GM21717 (cell line): Measurements from ENCODE around the gene LSG1.

Experiments used
- ATAC-seq: cut with Tn5 transposase; IDR thresholded peaks from one replicate; pipeline ENCODE4 v1.9.1; 2021; ENCODE audit warnings: mild to moderate bottlenecking, moderate library complexity; ENCODE audit not compliant: unreplicated experiment

LSG1 gene

DNA sequence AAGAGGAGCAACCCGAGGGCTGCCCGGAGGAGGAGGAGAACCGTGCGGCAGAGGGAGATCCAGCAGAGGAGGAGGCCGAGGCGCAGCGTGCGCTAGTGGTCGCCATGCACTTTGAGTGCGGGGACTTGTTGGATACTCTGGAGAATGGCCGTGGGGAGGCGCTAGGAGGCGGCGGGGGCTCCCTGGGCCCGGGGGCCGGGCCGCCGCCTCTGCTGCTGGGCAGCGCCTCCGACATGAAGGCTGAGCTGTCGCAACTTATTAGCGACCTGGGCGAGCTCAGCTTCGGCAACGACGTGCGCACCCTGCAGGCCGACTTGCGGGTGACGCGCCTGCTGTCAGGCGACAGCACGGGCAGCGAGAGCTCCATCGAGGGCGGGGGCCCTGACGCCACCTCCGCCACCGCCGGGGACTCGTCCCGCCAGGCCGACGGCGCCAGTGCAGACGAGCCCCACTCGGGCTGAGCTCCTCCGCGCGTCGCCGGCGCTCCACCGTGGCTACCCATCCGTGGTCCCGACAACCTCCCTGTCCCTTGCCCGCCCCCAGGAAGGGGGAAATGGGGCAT, 15.7 kb upstream of the LSG1 start:
- no peak for ATAC-seq

DNA sequence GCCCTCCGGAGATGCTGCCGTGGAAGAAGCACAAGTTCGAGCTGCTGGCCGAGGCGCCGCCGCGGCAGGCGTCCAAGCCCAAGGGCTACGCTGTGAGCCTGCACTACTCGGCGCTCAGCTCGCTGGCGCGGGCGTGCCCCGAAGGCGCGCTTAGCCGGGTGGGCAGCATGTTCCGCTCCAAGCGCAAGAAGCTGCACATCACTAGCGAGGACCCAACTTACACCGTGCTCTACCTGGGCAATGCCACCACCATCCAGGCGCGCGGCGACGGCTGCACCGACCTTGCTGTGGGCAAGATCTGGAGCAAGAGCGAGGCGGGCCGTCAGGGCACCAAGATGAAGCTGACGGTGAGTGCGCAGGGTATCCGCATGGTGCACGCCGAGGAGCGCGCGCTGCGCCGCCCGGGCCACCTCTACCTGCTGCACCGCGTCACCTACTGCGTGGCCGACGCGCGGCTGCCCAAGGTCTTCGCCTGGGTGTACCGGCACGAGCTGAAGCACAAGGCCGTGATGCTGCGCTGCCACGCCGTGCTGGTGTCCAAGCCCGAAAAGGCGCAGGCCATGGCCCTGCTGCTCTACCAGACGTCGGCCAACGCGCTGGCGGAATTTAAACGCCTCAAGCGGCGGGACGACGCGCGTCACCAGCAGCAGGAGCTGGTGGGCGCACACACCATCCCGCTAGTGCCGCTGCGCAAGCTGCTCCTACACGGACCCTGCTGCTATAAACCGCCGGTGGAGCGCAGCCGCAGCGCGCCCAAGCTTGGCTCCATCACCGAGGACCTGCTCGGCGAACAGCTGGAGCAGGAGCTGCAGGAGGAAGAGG, 15.0 kb upstream of the LSG1 start:
- ATAC-seq = no peak

DNA sequence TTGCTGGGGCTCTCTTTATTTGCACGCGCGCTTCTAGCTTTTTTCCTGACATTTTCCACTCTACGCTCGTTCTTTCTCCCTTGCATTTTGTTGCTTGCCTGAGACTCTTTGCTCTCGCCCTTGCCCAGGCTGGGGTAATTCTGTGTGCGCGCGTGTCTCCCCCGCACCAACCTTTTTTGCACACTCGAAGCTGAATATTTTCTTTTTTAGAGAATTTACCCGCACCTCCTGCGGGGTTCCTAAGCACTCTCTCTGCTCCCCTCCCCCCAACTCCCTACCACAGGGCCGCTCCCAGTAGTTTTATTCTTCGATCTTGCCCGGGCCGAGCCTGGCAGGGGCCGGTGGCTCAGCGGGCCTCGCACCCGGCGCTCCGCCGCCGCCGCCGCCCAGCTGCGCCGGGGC, 14.4 kb upstream of the LSG1 start:
- no peak for ATAC-seq

DNA sequence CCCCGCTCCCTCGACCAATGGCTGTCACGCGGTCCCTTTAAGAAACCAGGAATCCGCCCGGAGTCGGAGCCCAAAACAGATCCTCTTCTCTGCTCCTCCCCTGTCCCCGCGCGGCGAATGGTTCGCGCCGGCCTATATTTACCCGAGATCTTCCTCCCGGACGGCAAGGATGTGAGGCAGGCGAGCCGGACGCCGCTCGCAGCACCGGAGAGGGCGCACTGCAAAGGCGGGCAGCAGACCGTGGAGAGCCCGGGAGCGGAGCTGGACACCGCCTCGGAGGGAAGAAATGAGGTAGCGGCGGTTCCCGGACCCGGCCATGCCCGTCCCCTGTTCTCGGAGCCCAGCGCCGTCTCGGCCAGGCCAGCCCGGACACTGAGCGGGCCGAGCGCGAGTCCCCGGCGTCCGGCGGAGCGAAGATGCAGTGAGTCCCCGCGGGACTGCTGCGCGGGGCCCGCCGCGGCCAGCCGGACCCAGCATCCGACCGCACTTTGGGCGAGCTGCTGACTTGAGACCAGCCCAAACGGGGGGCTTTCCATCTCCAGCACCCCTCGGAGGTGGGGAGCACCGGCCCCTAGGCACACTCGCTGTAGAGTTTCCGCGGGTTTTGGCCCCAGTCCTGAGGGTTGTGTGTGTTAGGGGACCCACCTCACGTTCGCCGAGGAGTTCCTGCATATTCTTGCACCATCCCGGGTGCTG, 13.9 kb upstream of the LSG1 start, which contains the start of gene FAM43A:
TSS of gene FAM43A (plus strand) at position 166 of the 696 bp plus-strand sequence. CDS start 944 bp downstream, outside the sequence.
- ATAC-seq = peak; percentile 49

DNA sequence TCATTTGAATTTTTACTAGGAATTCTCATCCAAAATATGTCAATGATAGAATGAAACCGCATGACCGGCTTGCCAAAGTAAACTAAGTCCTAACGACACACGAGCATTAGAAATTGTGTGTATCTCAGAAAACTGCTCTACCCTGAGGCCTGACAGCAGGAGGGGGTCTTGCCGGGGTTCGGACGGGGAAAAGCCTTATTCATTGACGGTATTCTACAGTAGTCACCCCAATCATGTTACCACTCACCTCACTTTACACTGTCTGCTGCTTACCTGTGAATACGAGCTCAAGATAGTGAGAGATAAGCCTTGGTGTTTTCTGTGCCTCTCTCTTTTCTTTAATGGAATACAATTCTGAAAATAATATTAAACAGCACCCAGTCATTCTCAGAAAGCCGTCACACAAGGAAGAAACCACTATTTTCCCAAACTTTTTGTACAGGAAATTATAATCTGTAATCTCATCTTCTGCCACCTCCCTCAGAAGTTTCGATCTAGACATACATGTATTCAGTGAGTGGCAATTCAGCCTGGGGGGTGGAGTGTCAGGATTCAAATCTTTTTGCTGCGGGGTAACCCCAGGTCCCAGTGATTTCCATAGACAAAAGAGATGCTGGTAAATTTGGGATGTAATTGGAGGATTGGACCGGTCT, 13.2 kb upstream of the LSG1 start:
- ATAC-seq = peak; percentile 6

DNA sequence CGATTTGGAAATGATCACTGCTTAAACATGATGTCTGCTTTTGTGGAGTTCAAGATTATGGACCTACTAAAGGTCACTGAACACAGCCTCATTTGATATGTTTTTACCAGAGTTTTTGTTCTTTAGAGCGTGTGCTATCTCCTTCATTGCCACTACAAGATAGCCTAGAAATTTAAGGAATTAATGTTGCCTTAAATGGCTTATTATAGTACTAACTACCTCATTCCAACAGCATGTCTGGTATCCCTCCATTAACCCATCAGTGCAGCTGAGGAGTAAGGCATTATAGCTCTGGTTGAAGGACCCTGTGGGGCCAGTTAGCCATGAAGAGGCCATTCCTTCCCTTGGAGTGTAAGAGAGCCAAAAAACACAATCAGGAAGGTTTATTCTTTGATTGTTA, 11.4 kb upstream of the LSG1 start:
- ATAC-seq = no peak

DNA sequence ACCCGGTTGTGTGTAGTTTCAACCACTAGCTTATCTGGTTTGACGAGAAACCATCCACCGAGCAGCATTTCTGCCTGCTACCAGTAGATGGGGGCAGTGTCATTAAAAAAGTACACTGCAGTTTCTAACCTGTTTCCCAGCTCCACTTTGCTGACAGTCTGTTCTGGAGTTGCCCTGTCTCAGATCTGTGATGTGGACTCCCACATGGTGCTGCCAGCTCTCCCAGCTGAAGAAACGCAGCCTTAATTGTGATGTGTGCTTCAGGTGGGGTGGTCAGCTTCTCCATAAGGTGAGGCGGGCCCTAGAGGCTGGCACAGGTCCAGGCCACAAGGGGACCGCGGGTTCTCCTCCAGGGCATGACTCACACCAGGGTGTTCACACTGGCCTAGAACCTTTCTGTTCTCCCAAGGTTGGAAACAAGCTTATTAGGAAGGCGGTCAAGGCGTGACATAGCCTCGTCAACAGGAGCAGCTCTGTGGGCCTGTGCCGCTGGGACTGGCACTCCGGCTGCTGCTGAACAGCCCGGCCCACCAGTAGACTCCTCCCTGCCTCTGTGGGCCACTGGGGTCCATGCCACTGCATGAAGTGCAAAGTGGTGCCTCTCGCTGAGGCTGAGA, 10.8 kb upstream of the LSG1 start:
- peak; percentile 43 for ATAC-seq

DNA sequence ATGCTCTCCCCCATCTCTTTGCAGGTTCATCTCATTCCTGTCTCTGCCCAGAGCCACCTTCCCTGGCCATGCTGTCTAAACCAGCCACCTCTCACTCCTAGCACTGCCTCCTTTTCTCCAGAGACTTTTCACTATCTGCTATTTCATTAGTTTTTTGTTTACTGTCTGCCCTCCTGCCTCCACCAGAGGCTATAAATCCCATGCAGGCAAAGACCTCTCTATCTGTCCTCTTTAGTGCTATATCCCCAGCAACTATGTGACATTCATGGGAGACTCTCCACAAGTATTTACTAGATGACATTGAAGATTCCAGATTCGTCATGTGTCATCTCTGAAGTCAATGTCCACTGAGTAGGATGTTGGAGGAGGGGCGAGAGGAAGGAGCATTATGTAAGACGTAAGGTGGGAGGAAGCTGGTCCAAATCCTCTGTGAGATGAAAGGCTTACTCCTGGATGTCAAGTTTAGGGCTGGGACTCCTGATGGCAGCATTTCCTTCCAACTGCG, 10.2 kb upstream of the LSG1 start:
- no peak for ATAC-seq

DNA sequence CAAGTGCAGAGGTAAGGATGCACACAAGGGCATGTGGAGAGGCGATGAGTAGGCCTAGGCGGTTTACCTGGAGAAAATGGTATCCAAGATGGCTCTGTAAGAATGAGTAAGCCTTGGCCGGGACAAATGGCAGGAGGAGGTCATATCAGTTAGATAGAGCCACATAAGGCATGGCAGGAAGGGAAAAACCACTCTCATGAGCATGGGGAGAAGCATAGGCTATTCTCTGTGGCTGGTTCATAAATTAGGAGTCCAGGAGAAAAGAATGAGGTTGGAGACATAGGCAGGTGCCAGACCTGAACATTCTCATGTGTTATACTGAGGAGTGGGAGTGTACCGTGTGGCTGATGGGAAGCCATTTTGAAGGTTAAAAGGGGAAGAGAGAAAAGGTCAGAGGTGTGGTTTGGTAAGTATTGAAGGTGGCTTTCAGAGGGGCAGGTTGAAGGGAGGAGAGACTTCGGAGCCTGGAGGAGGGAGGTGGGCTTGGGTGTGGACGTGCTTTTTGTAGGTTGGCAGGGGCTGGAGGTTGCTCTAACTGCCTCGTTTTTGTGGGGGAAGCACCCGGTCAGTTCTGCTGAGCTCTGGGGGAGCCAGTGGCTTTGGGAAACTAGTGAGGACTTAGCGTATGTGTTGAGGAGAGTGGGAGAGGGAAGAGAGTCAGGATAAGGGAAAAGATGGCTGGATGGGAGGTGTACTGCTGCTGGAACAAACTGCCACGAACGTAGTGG, 9.1 kb upstream of the LSG1 start:
- ATAC-seq = no peak

DNA sequence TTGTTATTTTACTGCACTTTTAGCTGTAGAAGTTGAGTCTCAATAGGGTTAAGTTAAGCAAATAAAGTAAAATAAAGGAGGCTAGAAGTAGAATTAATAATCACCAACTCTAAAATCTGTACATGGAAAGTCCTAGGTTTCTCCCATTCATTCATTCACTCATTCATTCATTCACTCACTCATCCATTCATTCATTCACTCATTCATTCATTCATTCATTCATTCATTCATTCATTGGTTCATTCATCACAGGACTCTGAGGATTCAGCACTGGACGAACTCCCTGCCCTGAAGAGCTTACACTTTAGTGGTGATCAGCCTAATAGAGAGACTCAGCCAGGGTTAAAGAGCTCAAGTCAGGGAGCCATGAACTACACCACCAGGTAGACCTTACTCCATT, 4.5 kb upstream of the LSG1 start:
- ATAC-seq = no peak

DNA sequence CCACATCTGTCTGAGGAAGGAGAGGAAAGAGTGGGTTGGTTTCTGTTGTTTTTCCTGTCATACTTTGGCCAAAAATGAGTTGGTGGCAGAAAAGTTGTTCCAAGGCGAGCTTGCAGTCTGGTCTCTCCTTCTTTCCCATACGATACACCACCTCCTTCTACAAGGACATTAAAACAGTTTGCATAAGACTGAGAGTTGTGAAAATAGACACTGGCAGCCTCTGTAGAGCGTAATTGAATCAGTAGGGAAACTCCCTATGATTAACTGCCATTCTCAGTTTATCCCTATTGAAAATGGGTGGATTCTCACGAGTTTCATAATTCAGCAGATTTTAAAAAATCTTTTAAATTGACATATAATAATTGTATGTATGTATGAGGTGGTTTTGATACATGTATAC, 3.7 kb upstream of the LSG1 start:
- no peak for ATAC-seq

DNA sequence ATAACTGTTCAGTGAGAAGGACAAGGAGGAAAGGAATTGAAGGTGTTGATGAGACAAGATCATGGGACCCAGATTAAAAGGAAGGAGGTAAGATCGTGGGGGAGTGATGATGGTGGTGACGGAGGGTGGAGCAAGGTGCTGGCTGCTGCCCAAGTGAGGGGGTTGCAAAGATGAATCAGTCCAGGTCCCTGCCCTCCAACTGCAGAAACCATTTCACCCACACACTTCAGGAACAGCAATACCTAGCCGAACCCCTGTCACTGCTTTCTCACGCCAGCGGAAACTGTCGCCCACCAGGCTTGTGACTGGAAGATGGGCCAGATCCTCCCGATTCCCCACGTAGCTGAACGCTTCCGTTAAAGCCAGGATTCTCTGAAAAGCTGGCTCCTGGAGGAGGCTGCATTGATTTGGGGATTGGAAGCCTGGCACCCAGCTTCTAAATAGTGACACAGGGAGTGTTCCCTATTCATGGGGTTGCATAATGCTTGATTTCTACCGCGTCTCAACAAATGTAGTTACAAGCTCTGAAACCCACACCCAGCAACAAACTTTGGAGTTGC, 3.2 kb upstream of the LSG1 start:
- ATAC-seq = no peak

DNA sequence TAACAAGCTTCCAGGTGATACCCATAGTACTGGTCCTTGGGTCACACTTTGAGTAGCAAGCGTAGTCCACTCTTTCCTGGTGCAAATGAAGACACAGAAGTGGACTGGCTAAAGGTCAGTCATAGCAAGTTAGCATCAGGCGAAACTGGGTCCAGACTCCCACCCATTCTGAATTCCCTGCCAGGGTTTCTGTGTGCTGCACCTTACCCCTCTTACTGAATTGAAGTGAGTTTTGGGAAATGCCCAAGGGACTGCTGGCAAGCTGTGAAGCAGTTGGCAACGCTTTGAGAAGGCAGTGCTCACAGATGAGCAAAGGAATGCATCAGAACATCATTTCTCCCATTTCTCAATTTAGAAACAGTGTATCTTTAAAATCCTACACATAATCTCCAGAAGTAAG, 1.8 kb upstream of the LSG1 start:
- ATAC-seq = no peak

DNA sequence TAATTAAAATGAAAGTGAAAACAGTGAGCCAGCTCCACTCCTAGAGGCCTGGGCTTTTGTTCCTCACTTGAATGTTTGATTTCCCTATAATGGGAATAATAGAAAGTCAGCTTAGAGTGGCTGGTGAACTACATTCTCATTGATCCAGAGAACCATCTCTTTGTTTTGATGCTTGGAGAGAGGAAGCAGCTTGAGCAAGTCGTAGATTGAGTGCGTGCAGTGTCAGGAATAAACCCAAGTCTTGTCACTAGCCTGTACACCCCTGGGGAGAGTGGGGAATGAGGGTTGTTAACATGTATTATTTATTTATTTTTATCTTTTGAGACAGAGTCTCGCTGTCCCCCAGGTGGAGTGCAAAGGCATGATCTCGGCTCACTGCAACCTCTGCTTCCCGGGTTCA, 885 bp upstream of the LSG1 start:
- ATAC-seq = no peak

DNA sequence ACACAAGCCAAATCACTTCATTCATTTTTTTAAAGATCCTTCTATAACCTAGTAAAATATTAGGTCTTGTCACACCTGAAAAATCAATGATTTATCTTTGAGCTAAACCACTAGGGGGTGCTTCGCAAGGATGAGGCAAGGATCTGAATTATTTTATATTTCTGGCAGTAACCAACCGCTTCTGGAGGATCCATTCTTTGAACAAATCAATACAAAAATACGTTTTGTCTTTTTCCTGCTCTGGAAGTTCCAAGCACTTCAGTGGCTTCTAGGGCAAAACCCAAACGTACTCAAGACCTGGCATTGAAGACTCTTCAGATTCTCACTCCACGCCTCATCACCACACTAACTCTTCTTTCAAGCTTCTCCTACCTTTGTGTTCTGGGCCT, 486 bp downstream of the LSG1 start:
- ATAC-seq = peak; percentile 28

DNA sequence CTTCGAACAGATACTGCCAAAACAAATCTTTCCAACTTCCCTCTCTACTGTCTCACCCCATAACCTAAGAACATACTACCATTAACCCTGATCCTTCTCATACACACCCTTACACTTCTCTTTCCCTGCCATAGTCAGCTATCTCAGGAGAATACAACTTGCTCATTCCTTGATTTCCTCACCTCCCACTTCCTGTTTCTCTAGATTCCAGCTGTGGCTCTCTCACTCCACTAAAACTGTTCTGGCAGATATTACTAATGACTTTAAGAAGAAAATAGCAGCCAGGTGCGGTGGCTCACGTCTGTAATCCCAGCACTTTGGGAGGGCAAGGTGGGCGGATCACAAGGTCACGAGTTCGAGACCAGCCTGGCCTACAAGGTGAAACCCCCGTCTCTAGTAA, 4.6 kb downstream of the LSG1 start:
- ATAC-seq = no peak

DNA sequence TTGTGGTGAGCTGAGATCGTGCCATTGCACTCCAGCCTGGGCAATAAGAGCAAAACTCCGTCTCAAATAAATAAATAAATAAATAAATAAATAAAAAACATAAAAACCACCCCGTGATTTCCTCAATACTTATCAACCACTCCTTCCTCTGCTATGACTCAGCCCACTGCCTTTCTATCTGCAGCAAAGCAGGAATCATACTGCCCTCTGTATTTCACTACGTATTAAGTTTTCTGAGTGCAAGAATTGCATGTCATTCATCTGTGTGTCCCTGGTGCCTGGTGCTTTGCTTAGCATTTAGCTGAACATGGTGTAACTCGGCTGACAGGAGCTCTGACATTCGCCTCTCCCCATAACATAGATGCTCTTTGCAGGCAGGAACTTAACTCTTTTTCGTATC, 7.1 kb downstream of the LSG1 start:
- no peak for ATAC-seq

DNA sequence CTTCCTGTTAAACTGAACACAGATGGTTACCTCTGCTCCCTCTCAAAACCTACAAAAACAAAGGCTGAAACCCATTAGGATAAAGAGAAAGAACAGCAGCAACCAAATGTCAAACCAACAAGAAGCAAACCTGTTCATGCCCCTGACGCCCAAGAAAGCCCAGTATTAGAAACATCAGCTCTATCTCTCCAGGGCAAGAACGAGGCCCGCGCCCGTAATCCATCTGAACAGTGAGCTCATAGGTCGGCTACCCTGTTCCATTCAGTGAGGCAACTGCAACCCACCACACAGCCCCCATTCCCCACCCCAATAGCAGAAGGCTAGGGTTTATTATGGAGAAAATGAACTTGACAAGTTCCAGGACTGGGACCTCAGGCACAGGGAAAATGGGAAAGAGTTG, 10.0 kb downstream of the LSG1 start:
- no peak for ATAC-seq

DNA sequence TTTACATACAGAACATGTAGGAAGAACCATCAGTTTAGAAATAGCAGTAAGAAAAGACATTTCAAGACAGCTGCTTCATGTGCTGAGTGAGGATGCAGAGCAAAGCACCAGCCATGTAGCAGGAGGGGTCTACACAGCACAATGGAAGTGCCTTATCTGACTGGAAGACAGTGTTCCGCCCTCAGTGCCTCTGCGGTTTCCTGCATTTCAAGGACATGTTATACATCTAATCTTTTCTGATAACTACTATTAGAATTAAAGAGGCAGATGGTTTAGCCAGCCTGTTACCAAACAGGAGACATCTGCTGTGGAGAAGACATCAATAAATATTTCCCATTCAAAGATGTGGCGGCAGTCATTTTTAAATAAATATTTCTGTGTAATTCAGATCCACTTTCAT, 10.6 kb downstream of the LSG1 start:
- ATAC-seq = no peak

DNA sequence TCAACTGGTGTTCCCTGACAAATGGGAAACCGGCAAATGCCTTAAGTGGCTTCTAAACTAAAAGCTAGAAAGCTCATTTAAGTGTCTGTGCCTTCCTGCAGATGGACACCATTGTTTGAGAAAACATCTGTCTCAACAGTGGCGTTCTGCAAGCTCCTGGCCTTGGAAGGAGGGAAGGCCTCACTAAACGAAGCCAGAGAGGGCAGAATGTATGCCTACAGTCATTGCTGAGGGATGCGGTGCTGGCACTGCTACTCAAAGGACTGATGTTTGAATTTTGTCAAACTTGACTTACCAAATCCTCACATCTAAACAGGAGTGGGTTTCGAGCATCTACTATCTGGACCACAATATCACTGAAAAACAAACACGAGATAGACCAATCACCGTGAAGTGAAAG, 12.2 kb downstream of the LSG1 start:
- no peak for ATAC-seq
